NCI-H1092 treated with DMSO at 0.1 percent for 48 hours (cell line): ENCODE measurements around the gene FADS3.

ENCODE experiments used
- DNase-seq: peaks from one replicate; lab custom pipeline; 2025; lab: John Stamatoyannopoulos, UW

FADS3 gene, protein sequence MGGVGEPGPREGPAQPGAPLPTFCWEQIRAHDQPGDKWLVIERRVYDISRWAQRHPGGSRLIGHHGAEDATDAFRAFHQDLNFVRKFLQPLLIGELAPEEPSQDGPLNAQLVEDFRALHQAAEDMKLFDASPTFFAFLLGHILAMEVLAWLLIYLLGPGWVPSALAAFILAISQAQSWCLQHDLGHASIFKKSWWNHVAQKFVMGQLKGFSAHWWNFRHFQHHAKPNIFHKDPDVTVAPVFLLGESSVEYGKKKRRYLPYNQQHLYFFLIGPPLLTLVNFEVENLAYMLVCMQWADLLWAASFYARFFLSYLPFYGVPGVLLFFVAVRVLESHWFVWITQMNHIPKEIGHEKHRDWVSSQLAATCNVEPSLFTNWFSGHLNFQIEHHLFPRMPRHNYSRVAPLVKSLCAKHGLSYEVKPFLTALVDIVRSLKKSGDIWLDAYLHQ

DNA sequence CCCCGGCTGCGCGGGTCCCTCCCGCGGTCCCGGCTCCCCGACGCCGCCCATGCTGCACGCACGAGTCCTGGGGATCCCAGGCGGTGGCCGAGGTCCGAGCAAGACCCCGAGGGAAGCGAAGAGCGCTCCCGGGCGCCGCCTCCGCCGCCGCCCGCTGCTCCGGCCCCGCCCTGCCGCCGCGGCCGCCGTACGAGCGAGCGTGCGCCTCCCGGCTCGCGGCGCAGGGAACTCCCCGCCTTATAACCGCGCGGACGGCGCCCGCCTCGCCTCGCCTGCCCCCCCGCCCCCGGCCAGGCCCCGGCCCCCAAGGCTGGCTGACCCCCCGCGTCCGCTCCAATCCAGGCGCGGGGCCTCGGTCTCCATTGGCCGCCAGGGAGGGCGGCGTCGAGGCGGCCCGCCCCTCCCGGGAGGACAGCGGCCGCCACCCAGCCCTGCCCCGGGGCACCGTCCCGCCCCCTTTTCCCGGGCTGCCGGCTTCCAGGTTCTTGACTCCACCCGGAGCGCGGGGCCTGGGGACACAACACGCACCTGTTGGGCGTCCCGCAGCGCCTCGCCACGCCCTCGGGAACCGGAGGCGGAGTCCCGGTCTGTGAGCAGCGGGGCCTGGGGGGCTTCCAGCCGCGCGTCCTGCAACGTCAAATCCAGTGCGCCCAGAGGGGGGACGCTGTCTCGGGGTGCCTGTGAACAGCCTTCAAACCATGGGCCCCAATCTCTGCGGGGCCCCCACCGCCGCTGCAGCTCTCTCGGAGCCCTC lies at the start of gene FADS3:
Gene FADS3, minus strand, starts transcription at position 215 of the 754 bp plus-strand sequence. Its CDS starts 164 bp downstream, at position 51.
- peak; percentile 43 for DNase-seq

DNA sequence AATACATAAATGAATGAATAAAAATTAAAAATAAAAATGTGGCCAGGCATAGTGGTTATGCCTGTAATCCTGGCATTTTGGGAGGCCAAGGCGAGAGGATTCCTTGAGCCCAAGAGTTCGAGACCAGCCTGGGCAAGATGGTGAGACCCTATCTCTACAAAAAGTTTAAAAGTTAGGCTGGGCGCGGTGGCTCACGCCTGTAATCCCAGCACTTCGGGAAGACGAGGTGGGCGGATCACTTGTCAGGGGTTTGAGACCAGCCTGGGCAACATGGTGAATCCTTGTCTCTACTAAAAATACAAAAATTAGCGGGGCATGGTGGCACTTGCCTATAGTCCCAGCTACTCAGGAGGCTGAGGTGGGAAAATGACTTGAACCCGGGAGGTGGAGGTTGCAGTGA lies 49.1 kb upstream of the FADS3 start:
- DNase-seq, result no peak

DNA sequence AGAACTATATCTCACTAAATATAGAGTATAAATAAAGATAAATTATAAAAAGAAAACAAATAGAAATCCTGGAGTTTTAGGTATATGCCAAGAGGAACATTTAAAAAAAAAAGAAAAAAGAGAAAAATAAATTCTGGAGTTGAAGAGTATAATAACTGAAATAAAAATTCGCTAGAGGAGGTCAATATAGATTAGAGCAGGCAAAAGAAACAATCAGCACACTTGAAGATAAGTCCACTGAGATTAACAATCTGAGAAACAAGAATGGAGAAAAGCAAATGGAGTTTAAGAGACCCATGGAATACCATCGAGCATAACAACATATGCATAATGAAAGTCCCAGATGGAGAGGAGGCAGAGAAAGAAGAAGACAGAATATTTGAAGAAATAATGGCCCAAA lies 44.5 kb upstream of the FADS3 start:
- no peak for DNase-seq

DNA sequence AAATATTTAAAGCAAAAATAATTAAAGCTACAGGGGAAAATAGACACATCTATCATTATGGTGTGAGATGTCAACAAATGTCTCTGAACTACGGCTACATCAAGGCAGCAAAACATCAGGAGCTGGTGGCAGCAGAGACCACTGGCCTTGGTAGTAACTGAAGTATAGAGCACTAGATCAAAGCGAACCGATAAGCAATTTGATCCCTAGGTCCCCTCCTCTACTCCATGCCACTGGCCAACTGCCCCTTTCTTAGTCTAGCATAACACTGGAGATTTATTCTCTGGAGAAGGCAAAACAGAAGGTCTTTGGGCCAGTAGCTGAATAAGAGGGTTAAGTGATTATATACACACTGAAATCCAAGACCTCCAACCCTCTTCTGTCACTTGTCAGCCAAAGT lies 39.6 kb upstream of the FADS3 start:
- no peak for DNase-seq

DNA sequence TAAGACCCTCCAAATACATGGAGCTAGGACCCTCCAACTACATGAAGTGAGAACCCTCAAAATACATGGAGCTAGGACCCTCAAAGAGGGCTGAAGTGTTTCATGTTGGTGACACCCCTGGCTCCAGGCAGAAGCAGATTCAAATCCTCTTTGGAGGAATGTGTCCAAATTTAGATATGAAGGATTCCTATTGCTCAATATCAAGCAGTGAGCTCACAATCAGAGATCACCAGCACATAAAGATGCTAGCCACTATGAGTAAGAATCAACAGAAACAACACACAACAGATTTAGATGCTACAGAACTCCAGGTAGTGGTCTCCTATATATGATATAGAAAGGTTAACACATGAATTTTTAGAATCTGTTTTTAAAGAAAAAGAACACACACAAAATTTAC lies 37.3 kb upstream of the FADS3 start:
- DNase-seq, result no peak

DNA sequence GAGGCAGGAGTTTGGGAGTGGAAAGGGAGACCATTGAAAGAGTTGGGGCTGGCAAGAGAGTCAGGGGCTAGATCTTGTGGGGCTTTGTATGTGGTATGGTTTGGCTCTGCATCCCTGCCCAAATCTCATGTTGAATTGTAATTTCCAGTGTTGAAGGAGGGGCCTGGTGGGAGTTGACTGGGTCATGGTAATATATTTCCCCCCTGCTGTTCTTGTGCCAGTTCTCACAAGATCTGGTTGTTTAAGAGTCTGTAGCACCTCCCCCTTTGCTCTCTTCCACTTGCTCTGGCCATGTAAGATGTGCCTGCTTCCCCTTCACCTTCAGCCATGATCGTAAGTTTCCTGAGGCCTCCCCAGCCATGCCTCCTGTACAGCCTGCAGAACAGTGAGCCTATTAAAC lies 36.2 kb upstream of the FADS3 start:
- no peak for DNase-seq

DNA sequence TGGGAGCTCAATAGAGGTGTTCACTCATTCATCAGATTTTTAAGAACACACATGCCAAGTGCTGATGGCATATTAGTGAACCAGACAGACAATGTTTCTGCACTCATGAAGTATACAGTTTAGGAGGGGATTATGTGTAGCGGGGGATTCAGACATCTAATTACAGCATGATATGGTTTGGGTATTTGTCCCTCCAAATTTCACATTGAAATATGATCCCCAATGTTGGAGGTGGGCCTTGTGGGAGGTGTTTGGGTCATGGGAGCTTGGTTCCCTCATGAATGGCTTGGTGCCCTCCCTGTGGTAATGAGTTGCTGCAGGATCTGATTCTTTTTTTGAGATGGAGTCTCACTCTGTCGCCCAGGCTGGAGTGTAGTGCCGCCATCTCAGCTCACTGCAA lies 34.9 kb upstream of the FADS3 start:
- no peak for DNase-seq

DNA sequence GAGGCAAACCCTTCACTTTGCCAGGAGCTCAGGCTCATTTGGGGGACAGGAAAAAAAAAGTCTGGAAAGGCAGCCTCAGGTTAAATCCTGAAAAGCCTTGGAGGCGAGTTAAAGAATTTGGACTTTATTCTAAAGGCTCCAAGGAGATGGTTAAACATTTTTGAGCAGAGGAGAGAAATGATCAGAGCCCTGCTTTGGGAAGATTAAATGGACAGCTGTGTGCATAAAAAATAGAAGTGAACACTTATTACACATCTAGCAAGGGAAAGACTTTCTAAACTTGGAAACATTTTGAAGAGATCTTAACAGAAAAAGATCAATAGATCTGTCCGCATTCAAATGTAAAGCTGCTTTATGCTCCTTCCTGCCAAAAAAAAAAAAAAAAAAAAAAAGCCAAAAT lies 34.4 kb upstream of the FADS3 start:
- DNase-seq, result no peak

DNA sequence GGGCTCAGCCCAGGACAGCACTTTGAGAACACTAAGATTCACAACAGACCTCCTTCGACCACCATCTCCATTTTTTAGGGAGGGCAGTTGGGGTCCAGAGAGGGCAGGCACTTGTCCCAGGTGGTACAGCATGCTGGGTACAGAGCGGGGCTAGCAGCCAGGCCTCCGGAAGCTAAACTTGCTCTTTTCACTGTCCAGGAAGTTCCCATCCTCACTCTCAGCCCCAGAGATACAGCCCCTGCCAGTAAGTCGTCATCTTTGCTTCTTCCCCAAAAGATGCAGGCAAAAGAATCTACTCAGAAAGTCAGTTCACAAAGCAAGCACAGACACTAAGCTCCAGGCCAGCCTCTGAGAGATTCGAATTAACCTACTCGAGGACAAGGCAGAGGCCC lies 32.7 kb upstream of the FADS3 start:
- no peak for DNase-seq

DNA sequence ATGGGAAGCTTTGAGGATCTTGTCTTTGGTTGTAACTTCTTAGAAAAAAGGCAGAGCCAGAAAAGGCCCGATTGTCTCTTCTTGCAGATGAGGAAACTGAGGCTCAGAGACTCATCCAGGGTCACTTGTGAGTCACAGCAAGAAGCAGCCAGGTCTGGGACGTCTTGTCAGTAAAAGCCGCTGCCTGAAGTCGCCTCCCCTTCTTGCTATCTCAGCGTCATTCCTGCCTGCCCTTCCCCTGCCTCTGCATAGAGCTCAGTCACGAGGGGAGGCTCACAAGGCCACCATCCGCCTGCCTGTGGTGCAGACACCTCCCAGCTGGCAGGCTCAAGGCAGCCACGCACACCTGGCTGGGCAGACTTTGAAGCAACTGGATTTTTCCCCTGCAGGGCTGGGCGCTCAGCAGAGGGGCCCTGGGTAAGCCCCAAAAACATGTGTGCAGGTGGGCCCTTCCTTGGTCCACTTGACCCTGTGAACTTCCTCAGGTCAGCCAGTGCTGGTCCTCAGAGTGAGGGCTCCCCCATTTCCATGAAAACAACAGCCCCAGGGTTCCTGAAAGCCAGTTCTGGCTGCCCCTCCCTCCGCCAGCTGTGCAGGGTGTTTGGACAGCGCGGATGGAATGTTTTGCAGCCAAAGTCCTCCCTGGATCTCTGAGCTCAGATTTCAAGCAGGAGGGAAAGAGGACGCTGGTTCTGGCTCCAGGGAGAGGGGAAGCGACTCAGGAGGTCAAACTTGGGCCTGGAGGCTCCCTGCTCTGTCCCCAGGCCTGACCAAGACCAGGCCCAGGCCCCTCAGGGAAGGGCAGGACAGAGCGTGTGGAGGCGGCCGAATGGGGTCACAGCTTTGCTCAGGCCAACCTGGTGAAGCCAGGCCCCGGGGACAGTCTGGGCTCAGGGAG lies 32.1 kb upstream of the FADS3 start:
- DNase-seq, result no peak

DNA sequence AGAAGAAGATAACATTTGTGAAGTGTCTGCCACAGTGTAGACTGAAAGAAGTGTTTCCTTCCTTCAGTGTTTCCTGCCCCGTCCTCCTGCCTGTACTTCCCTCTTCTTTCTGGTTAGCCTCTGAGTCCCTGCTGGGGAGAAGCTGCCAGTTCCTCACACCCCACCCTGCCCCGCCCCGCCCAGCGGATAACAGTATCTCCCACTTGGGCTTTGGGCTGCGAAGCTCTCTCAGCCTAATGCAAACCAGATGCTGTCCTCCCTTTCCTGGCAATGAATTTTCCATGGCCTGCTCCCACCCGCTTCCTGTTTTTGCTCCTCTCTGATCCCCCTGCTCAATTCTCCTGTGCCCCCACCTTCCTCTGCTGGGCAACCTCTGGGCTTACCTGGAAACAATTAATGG lies 31.2 kb upstream of the FADS3 start:
- DNase-seq, result no peak

DNA sequence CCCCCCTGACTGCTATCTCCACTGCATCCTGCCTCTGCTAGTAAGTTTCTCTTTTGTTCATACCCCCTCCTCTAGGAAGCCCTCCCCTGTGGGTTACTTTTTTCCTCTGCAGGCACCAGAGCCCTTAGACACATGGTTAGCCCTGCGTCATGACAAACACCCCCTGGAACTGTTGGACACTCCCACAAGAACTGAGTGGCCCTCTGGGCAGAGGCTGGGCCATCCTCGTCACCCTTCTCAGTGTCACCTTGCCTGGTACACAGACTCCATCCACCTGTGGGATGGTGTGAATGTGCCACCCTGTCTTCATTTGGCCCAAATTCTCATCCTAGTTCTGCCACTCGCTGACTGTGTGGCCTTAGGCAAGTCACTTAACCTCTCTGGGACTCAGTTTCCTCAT lies 30.1 kb upstream of the FADS3 start:
- no peak for DNase-seq

DNA sequence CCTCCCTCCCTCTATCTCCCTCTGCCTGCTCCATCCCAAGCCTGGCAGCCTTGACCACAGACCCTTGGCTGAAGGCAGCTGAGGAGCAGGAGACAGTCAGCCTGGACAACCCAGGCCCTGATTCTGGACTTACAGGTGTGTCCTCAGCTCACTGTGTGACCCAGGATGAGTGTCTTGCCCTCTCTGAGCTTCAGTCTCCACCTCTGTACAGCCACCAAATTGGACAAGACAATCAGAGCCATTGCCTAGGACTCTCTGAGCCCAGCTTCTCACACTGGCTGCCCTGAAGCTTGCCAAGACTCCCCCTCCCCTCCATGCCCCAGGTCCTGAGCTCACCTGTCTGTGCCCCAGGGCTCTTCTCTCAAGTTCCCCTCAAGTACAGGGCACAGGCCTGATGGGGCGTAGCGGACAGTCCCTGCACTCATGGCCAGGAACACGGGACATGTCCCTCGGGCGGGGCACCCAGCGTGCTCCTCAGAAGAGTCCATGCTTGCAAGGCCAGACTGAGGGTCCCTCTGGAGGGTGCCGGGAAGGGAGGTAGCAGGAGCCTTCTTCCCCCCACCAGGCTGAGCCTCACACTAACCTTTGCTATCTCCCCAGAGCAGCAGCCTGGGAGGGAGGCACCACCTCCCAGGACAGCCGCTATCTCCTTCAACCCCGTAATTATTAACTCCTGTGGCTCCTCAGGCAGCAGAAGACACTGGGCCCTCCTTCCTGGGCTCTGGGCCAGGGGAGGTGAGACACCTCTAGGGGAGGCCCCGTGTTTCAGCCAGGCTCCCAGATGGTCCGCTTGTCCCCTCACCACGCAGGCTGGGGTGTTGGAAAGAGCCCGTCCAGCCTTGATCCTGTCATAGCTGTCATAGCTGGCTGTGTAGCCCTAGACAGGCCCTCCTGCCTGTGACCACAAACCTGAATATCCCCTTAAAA lies 28.6 kb upstream of the FADS3 start:
- DNase-seq, result no peak

DNA sequence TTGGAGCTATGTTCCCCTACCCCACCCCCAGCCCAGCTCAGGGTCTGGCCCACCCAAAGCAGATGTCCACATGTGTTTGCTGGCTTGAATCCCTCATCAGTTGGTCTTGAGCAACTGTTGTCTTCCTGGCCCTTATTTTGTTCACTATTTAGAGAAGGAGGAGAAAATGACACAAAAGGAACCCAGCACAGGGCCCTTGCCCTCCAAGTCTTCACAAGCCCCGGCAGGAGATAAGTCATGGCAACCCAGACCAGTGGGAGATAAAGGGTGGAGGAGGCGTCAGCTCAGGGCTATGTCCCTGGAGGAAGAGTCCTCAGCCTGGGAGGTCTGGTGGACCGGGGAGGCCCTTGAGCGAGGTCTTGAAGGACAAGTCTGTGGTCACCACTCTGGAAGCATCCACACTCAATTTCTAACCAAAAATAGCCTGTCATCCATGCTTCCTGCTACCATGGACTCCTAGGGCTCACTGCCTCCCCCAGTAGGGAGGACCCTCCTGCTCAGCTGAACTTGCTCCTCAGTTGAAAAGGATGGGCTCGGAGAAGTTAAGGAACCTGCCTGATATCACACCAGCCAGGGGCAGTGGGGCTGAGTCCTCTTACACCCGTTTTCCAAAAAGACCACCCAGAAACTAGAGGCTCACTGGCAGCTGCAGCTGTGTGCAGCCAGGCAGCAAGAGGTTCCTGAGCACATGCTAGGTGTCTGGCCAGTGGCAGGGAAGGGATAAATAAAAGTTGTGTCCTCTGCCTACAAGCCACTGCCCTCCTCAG lies 27.8 kb upstream of the FADS3 start:
- no peak for DNase-seq

DNA sequence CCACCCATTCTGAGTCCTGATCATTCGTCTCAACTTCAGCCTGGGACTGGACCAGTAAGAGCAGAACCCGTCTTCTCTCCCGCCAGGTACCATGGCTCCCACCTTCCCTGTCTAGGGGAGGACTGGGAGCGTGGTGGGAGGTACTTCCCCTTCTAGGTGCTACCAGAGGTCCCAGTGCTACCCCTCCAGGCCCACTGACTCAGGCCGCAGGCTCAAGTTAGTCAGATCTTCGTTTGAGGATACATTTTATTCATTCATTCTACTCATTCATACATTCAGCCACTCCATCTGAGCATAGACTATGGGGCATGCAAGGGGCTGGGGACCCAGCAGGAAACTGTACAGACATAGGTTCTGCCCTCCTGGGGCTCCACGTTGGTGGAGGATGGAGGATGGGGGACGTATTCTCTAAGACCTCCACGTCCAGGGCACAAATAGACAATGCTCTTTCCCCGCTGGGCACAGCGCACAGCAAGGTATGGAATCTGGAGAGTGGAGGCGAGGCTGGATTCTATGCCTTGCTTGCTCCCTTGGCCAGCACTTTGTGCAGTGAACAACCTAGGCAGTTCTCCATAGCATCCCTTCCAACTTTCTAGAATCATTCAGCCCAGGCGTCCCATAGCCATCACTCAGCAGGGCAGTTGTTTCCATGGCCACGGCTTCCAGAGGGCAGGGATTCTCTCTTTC lies 27.0 kb upstream of the FADS3 start:
- no peak for DNase-seq

DNA sequence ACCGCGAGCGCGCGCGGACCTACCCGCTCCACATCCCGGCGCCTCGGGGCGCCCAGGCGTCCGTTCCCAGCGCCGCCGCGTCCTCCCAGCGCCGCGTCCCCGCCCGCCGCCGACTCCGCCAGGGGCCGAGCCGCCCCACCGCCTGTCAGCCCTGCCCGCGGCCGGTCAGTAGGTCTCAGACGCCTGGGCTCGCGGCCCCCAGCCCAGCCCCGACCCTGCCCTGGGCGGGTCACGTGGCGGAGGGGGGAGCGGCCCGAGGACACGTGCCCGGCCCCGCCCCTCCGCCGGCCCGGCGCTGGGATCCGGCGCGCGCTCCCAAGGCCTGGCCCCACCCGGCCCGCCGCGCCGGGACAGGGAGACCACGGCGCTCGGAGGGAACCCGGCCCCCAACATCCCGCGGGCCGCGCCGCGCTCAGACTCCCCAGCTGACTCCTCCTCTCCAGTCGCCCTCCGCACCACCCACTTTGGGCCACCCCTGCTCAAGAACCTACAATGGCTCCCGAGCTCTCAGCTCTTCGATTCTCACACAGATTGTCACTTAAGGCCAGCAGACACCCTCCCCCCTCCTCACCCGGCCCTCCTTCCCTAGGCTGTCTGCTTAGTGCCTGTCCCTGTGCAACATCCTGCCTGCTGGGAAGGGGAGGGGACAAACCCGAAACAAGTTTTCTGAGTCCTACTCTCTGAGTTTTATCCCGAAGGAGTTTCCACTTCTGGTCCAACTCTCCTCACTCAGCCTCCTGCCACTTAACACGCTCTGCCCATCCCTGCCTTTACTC lies 26.2 kb upstream of the FADS3 start, which contains the start of gene RAB3IL1:
Gene RAB3IL1, minus strand, starts transcription at position 233 of the 776 bp plus-strand sequence. Its CDS starts 199 bp downstream, at position 34.
- no peak for DNase-seq

DNA sequence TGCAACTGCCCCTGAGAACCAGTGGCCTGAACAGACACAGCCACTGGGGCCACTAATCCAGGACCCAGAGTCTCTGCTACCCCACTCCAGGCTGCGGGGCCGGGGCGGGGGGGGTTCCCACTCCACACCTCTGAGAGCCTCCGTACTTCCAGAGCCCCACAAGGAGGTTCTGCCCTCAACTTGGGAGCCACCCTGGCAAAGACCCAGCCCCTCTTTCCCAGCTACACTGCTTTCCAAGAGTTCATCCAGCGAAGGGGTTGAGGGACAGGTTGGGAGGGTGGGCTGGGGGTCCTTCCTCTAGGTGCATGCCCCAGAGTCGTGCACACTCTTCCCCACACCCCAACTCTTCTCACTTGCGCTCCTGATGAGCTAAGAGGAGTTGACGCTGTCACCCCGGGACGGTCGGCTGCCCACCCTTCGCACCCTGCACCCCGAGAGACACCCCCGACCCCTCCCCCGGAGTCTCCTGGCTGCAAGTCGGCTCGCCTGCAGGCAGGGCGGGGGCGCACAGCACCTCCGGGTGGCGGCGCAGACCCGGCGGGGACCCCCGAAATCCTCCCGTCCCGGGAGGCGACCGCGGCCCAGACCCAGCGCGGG lies 25.5 kb upstream of the FADS3 start:
- DNase-seq, result no peak

DNA sequence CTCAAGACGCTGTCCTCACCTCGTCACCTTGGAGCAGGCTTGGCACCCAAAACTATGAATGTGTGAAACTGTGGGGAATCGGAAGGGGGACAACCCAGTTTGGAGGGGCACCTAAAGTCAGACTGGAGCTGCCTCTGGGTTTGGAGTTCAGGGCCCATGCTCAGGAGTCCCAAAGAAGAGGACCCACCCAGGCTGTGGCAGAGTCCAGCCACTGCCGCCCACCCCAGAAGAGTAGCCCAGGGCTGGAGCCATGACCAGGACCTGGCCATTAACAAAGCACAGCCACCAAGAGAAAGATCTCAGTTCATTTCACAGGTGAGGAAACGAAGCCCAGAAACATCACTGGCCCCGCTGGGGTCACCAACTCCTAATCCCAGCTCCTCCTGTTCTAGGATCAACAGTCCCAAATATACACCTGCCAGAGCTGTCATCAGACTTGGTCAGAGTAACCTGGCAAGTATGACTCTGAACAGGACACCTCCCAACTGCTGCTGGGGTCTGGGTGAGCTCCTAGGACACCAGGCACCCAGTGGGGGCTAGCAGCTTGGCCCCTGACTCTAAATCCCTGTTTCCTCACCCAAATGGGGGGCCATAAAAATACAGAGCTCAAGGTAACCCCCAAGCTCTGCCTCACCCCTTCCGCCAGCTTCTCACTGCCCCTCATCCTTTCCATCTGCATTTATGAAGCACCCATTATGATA lies 23.3 kb upstream of the FADS3 start:
- DNase-seq, result no peak
